ENCODE data around the gene CCDC178. TPM values are rescaled to one million over a fixed set of nuclear protein-coding genes. Genes with fewer than 3 reads are reported as not detected.

Gene CCDC178, protein sequence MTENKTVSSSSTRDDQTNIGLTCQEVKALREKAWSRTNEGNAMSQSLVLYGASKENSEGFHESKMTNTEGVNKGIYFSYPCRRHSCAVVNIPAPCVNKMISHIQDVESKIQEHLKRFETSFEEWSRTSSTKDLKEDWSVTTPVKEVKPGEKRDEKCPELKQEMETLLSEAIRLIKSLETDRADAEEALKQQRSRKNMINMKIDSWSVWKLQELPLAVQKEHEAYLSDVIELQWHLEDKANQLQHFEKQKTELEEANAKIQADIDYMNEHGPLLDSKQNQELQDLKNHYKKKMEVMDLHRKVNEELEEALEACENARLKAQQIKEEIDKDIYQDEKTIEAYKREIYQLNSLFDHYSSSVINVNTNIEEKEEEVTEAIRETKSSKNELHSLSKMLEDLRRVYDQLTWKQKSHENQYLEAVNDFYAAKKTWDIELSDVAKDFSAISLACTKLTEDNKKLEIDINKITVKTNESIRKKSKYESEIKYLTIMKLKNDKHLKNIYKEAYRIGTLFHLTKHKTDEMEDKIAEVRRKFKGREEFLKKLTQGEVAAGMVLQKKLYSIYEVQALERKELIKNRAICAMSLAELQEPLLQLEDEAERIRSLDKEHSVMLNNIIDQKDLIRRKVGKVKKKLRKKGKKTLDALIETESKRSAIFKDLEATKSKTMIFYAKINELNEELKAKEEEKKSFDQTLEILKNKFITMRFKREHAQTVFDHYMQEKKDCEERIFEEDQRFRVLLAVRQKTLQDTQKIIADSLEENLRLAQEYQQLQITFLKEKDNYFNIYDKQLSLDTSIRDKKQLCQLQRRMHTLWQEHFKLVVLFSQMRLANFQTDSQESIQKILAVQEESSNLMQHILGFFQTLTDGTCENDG
- total RNA-seq (under 0.01 and 0.17 TPM in 2 replicates), polyA plus RNA-seq (not detected in 2 replicates), polyA minus RNA-seq (ENCODE audit: low replicate concordance) (not detected in 2 replicates)
- not detected in 2 replicates for polyA plus RNA-seq (2012)

DNA sequence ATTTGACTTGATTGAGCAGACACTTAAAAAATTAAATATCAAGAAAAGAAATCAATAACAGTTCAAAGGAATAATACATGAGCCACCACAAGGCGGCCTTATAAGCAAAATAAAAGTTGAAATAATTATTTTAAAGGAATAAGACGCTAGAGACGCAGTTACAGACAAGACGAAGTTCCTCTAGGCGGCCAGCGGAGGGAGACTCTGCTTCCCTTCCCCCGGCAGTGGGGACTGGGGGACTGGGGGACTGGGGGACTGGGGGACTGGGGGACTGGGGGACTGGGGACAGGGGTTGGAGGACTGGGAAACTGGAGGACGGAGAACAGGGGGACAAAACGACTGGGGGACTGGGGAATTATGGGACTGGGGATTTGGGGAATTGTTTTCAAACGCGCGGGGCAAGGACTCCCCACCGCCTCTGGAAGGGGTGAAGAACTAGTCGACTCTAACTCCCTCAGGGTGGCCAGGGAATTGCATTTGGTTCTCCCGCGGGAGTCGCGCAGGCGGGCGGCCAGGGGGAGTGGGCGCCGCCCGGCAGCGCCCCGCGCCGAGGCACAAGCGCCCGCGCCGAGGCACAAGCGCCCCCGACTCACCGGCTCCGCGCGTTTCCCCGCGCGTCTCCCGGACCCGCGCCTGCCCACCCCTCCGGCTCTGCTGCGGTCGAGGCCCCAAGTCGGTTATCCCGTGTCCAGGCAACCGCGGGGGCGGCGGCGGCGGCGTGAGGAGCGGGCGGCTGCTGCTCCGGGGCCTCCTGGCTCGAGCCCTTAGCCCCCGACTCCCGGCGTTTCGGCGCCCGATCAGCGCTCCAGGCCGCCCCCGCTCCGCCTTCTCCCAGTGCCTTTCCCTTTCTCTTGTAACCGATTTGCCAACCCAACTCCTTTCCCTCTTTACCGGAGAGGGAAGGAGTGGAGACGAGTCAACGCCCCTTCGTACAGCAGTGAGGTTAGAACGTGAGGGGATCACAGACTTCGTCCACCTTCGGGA lies at the start of gene CCDC178:
Gene CCDC178 (minus strand): TSS at position 662 of the 984 bp plus-strand sequence. CDS start 28,633 bp downstream, outside the sequence.
- peak; percentile 76 to 88 for DNase-seq (ENCODE audit: low read depth in 2 of 2)
- H3K27me3 ChIP-seq (ENCODE audit: control insufficient read depth, insufficient read depth, low read length) = no peaks in the 10 kb centered on the region
- H3K36me3 ChIP-seq (ENCODE audit: control insufficient read depth, insufficient read depth, low read length) = no peaks in the 10 kb centered on the region
- peak within 1 kb of the TSS in 3 of 4 experiments; percentile 19 to 62 (median 49) for H3K4me3 ChIP-seq (replicated peaks in 1 of 4; ENCODE audit: control extremely low read depth in 1 of 4, insufficient read depth in 1 of 4, low read depth in 3 of 4, low read length in 4 of 4)
- H2AFZ ChIP-seq (ENCODE audit: low read length) = peak within 1 kb of the TSS; percentile 54
- H3K9ac ChIP-seq (ENCODE audit: insufficient read depth, low read length) = no peak within 1 kb of the TSS
- peak; percentile 29 for TF ChIP-seq EZH2 (IDR thresholded peaks at IDR 0.05; ENCODE audit: low read length, missing control alignments)
- TF ChIP-seq, protein P1, sequence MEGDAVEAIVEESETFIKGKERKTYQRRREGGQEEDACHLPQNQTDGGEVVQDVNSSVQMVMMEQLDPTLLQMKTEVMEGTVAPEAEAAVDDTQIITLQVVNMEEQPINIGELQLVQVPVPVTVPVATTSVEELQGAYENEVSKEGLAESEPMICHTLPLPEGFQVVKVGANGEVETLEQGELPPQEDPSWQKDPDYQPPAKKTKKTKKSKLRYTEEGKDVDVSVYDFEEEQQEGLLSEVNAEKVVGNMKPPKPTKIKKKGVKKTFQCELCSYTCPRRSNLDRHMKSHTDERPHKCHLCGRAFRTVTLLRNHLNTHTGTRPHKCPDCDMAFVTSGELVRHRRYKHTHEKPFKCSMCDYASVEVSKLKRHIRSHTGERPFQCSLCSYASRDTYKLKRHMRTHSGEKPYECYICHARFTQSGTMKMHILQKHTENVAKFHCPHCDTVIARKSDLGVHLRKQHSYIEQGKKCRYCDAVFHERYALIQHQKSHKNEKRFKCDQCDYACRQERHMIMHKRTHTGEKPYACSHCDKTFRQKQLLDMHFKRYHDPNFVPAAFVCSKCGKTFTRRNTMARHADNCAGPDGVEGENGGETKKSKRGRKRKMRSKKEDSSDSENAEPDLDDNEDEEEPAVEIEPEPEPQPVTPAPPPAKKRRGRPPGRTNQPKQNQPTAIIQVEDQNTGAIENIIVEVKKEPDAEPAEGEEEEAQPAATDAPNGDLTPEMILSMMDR (conservative IDR thresholded peaks at IDR 0.05 in 1 of 2, IDR thresholded peaks at IDR 0.05 in 1 of 2; ENCODE audit: low read depth in 1 of 2, low read length in 2 of 2) = peak; percentile 26 to 71
- H3K4me1 ChIP-seq (ENCODE audit: control insufficient read depth, extremely low read depth, insufficient read depth, low read length) = no peaks in the 10 kb centered on the region
- no peaks in the 10 kb centered on the region for H3K79me2 ChIP-seq (ENCODE audit: control insufficient read depth, insufficient read depth, low read length)
- H3K9me3 ChIP-seq (ENCODE audit: control insufficient read depth, insufficient read depth, low read depth, low read length) = no peaks in the 10 kb centered on the region
- H3K27ac ChIP-seq (ENCODE audit: insufficient read depth, low read length) = no peak within 1 kb of the TSS
- H3K4me2 ChIP-seq (ENCODE audit: extremely low read depth, insufficient read depth, low read length) = peak within 1 kb of the TSS; percentile 48
- H4K20me1 ChIP-seq (ENCODE audit: control insufficient read depth, extremely low read depth, insufficient read depth, low read length) = no peaks in the 10 kb centered on the region

DNA sequence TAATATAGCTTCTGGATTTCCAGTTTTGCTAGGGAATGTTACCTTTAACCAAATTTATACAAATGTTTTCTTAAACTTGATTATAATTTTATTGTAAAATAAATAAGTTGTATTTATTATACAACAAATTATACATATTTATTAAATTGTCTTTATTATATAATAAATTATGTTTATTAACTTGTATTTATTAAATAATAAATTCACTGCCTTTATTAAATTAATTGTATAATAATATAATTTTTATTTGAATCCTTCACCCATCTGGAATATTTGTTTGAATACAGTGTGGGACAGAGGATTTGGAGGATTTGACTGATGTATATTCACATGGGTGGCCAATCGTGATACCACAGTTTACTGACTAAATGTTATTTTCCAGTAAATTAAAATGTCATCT lies 43.4 kb upstream of the CCDC178 start:
- no peak overlapping the region for H3K9ac ChIP-seq (ENCODE audit: insufficient read depth, low read length)
- H3K27ac ChIP-seq (ENCODE audit: insufficient read depth, low read length) = no peak overlapping the region
- no peaks in the 10 kb centered on the region for H3K79me2 ChIP-seq (ENCODE audit: control insufficient read depth, insufficient read depth, low read length)
- TF ChIP-seq, protein P1 (conservative IDR thresholded peaks at IDR 0.05 in 1 of 2, IDR thresholded peaks at IDR 0.05 in 1 of 2; ENCODE audit: low read depth in 1 of 2, low read length in 2 of 2) = no peak
- no peak for TF ChIP-seq EZH2 (IDR thresholded peaks at IDR 0.05; ENCODE audit: low read length, missing control alignments)
- no peaks in the 10 kb centered on the region for H3K9me3 ChIP-seq (ENCODE audit: control insufficient read depth, insufficient read depth, low read depth, low read length)
- H3K36me3 ChIP-seq (ENCODE audit: control insufficient read depth, insufficient read depth, low read length) = no peaks in the 10 kb centered on the region
- H3K27me3 ChIP-seq (ENCODE audit: control insufficient read depth, insufficient read depth, low read length) = no peaks in the 10 kb centered on the region
- no peak for DNase-seq (ENCODE audit: low read depth in 2 of 2)
- H3K4me1 ChIP-seq (ENCODE audit: control insufficient read depth, extremely low read depth, insufficient read depth, low read length) = no peaks in the 10 kb centered on the region
- H3K4me2 ChIP-seq (ENCODE audit: extremely low read depth, insufficient read depth, low read length) = no peak overlapping the region
- H4K20me1 ChIP-seq (ENCODE audit: control insufficient read depth, extremely low read depth, insufficient read depth, low read length) = no peaks in the 10 kb centered on the region
- H3K4me3 ChIP-seq (replicated peaks in 1 of 4; ENCODE audit: control extremely low read depth in 1 of 4, insufficient read depth in 1 of 4, low read depth in 3 of 4, low read length in 4 of 4) = no peak overlapping the region
- H2AFZ ChIP-seq (ENCODE audit: low read length) = no peak overlapping the region
